ENCODE data around the gene MCCC2. TPM values are rescaled to one million over a fixed set of nuclear protein-coding genes. Genes with fewer than 3 reads are reported as not detected.
A peak's percentile ranks its signal among the peaks of the same experiment; 100 is the strongest.
"Not testable (repeated sequence)": the region's sequence is repeated elsewhere in the genome, so short reads cannot be mapped to it uniquely, and the experiment has no call there.

Gene MCCC2
- total RNA-seq, 1 experiment from 2014 or later = 113 TPM

DNA sequence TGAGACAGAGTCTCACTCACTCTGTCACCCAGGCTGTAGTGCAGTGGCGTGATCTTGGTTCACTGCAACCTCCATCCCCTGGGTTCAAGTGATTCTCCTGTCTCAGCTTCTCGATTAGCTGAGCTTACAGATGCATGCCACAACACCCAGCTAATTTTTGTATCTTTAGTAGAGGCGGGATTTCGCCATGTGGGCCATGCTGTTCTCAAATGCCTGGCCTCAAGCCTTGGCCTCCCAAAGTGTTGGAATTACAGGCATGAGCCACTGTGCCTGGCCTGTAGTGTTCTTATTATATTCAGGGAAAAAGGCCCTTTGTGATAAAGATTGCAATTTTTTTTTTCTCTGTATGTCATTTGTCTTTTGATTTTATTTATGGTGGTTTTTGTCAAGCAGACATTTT lies 24.0 kb upstream of the MCCC2 start:
- ChIA-PET POLR2A (no interaction called here), CTCF (no interaction called here)
- no peaks in the 10 kb centered on the region for H3K4me1 ChIP-seq
- Mint-ChIP-seq H3K4me3 (ENCODE audit: unreplicated experiment) (no peak overlapping the region), H3K27me3 (ENCODE audit: insufficient read depth, unreplicated experiment) (no peaks in the 10 kb centered on the region), H3K4me1 (ENCODE audit: low read depth, unreplicated experiment) (no peaks in the 10 kb centered on the region), H3K9me3 (ENCODE audit: unreplicated experiment) (no peaks in the 10 kb centered on the region), H3K27ac (ENCODE audit: unreplicated experiment) (no peak overlapping the region), H3K36me3 (ENCODE audit: insufficient read depth, unreplicated experiment) (peaks cover 48% of the 10 kb centered on the region)
- no peaks in the 10 kb centered on the region for H3K9me3 ChIP-seq
- no TSS peak for BruUV-seq (replicated peaks)
- H3K27me3 ChIP-seq (replicated peaks; ENCODE audit: control insufficient read depth, insufficient read depth, low read length) = no peaks in the 10 kb centered on the region
- H3K4me3 ChIP-seq (ENCODE audit: low read depth, low read length) = no peak overlapping the region
- no peaks in the 10 kb centered on the region; the same call in 1 of the 2 replicates for H3K36me3 ChIP-seq (ENCODE audit: control insufficient read depth, insufficient read depth, low read length)
- intact Hi-C loops (cut with micrococcal nuclease; ENCODE audit: unreplicated experiment) = no loop called here
- DNase-seq = no peak
- no peak for TF ChIP-seq CTCF (IDR thresholded peaks at IDR 0.05; ENCODE audit: insufficient read depth in 1 of 2, low read depth in 1 of 2, low read length in 1 of 2, severe bottlenecking in 1 of 2, unreplicated experiment in 1 of 2)

DNA sequence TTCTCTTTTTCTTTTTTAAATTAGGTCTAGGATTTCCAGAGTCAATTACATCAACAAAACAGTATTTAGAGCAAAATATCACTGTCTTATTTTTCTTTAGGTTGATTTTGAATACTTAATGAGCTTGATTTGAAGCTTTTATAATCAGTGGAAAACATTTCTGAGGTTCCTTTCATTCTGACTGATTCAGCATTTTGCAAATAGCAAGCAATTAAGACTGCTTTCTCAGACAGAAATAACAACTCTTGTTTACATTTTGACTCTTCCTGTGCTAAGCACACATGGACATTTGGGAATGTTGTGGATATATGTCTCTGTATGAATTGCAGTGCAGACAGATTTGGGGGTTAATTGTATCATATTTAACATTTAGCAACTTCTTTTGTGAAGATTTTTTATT lies 22.2 kb upstream of the MCCC2 start:
- DNase-seq = no peak
- Histone ChIP-seq H3K9me3 (no peaks in the 10 kb centered on the region), H3K4me1 (no peaks in the 10 kb centered on the region), H3K36me3 (ENCODE audit: control insufficient read depth, insufficient read depth, low read length) (no peaks in the 10 kb centered on the region; the same call in 1 of the 2 replicates), H3K4me3 (ENCODE audit: low read depth, low read length) (no peak overlapping the region), H3K27me3 (replicated peaks; ENCODE audit: control insufficient read depth, insufficient read depth, low read length) (no peaks in the 10 kb centered on the region)
- CTCF ChIA-PET = no interaction called here
- no TSS peak for BruUV-seq (replicated peaks)
- no peak for TF ChIP-seq CTCF (IDR thresholded peaks at IDR 0.05; ENCODE audit: insufficient read depth in 1 of 2, low read depth in 1 of 2, low read length in 1 of 2, severe bottlenecking in 1 of 2, unreplicated experiment in 1 of 2)
- POLR2A ChIA-PET = no interaction called here
- peaks cover 32% of the 10 kb centered on the region for H3K36me3 Mint-ChIP-seq (ENCODE audit: insufficient read depth, unreplicated experiment)
- no peaks in the 10 kb centered on the region for H3K9me3 Mint-ChIP-seq (ENCODE audit: unreplicated experiment)
- no peak overlapping the region for H3K27ac Mint-ChIP-seq (ENCODE audit: unreplicated experiment)
- intact Hi-C loops (cut with micrococcal nuclease; ENCODE audit: unreplicated experiment) = no loop called here
- H3K27me3 Mint-ChIP-seq (ENCODE audit: insufficient read depth, unreplicated experiment) = no peaks in the 10 kb centered on the region
- no peak overlapping the region for H3K4me3 Mint-ChIP-seq (ENCODE audit: unreplicated experiment)
- H3K4me1 Mint-ChIP-seq (ENCODE audit: low read depth, unreplicated experiment) = no peaks in the 10 kb centered on the region

DNA sequence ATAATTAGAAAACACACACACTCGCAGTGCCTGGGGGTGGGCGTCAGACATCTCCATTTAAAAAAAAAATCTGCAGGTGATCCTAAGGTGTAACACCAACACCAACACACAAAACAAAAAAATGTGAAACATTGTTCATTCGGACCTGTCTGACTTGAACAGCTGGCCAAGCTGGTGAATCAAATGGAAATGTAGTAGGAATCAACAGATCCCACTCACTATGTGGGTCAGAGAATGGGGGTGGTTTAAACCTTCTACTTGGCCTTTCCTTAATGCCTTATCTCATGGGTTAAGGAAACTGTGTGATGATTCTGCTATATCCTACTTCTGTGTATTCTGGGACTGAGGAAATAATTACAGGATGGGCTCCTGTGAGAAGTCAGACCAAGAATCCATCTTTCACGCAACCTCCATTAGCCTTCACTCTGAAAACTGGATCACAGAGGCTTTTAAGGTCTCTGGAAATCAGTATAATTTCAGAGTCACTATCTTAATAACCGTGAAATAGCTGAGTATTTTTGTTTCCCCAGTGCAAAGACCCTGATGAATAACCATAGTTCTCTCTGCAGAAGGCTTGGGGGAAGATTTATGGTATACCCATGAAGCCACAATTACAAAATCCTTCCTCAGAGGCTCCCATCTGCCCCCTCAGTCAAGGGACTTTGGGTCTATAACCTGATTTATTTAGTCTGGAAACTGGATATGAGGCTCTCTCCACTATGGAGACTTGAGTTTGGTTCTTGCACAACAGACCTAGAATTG lies 17.2 kb upstream of the MCCC2 start:
- intact Hi-C loops (cut with micrococcal nuclease; ENCODE audit: unreplicated experiment) = loop anchor here (5.0 kb wide), 1 partner anchor 72 kb away; no protein-coding TSS in a partner anchor
- POLR2A ChIA-PET = no interaction called here
- BruUV-seq (replicated peaks) = no TSS peak

DNA sequence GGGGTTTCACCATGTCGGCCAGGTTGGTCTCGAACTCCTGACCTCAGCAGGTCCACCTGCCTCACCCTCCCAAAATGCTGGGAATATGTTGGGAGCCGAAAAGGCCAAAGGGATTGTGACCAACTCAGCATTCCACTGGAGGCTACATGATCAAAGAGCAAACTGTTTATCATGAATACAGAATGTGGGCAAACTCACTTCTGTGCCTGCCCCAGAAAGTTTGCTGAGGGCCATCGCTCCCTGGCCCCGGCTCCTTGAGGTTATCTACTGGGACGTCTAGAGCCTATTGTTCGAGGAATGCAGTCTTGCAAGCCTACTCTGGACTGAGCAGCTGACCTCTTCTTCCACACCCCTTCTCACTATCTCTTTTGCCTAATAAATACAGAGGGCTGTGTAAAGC lies 15.3 kb upstream of the MCCC2 start:
- H3K36me3 Mint-ChIP-seq (ENCODE audit: insufficient read depth, unreplicated experiment) = peaks cover 12% of the 10 kb centered on the region
- H3K9me3 Mint-ChIP-seq (ENCODE audit: unreplicated experiment); CTCF ChIA-PET; H3K27me3 Mint-ChIP-seq (ENCODE audit: insufficient read depth, unreplicated experiment); H3K4me3 ChIP-seq (ENCODE audit: low read depth, low read length); H3K27me3 ChIP-seq (replicated peaks; ENCODE audit: control insufficient read depth, insufficient read depth, low read length); BruUV-seq (replicated peaks); H3K36me3 ChIP-seq (ENCODE audit: control insufficient read depth, insufficient read depth, low read length); POLR2A ChIA-PET: not testable (repeated sequence)
- peak overlapping the region; percentile 32 for H3K27ac Mint-ChIP-seq (ENCODE audit: unreplicated experiment)
- intact Hi-C loops (cut with micrococcal nuclease; ENCODE audit: unreplicated experiment) = loop anchor here (5.0 kb wide), 1 partner anchor 70 kb away; no protein-coding TSS in a partner anchor
- H3K9me3 ChIP-seq = 0 out of 2 replicates have a peak, but pooled peaks cover 12% of the 10 kb centered on the region
- H3K4me3 Mint-ChIP-seq (ENCODE audit: unreplicated experiment) = peak overlapping the region; percentile 55
- peak; percentile 43 to 50 for DNase-seq
- peaks cover 15% of the 10 kb centered on the region for H3K4me1 ChIP-seq
- H3K4me1 Mint-ChIP-seq (ENCODE audit: low read depth, unreplicated experiment) = peaks cover 20% of the 10 kb centered on the region

More for the DNA sequence above, 17.2 kb upstream of the MCCC2 start:
- H3K36me3 ChIP-seq (ENCODE audit: control insufficient read depth, insufficient read depth, low read length) = no peaks in the 10 kb centered on the region
- H3K4me3 Mint-ChIP-seq (ENCODE audit: unreplicated experiment) = no peak overlapping the region
- no peaks in the 10 kb centered on the region for H3K27me3 Mint-ChIP-seq (ENCODE audit: insufficient read depth, unreplicated experiment)
- H3K4me3 ChIP-seq (ENCODE audit: low read depth, low read length) = no peak overlapping the region
- DNase-seq = no peak
- peaks cover 11% of the 10 kb centered on the region for H3K36me3 Mint-ChIP-seq (ENCODE audit: insufficient read depth, unreplicated experiment)
- no peaks in the 10 kb centered on the region for H3K27me3 ChIP-seq (replicated peaks; ENCODE audit: control insufficient read depth, insufficient read depth, low read length)
- TF ChIP-seq CTCF (IDR thresholded peaks at IDR 0.05; ENCODE audit: insufficient read depth in 1 of 2, low read depth in 1 of 2, low read length in 1 of 2, severe bottlenecking in 1 of 2, unreplicated experiment in 1 of 2) = no peak
- 0 out of 2 replicates have a peak, but pooled peaks cover 12% of the 10 kb centered on the region for H3K9me3 ChIP-seq
- H3K9me3 Mint-ChIP-seq (ENCODE audit: unreplicated experiment) = no peaks in the 10 kb centered on the region
- H3K27ac Mint-ChIP-seq (ENCODE audit: unreplicated experiment) = no peak overlapping the region
- peaks cover 20% of the 10 kb centered on the region for H3K4me1 Mint-ChIP-seq (ENCODE audit: low read depth, unreplicated experiment)
- CTCF ChIA-PET = no interaction called here
- H3K4me1 ChIP-seq = peaks cover 15% of the 10 kb centered on the region
